ENCODE measurements around the gene KIF21A.

DNA sequence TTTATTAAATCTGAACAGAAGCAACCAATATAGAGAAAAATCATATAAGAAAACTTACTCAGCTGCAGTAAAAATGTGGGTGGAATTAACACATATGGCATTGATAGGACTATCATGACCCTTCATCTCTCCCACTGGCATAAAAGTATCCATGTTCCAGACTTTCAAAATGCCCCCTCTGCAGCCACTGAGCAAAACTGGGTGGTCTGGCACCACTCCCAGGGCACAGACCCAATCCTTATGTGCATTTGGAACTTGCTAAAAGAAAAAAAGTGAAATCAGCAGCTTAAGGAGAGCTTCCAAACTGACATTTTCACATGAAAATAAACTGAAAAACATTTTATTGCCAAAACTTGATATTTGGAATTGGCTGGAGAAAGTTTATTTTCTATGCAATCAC lies 141.5 kb downstream of the KIF21A start:
- TF ChIP-seq, protein P1, sequence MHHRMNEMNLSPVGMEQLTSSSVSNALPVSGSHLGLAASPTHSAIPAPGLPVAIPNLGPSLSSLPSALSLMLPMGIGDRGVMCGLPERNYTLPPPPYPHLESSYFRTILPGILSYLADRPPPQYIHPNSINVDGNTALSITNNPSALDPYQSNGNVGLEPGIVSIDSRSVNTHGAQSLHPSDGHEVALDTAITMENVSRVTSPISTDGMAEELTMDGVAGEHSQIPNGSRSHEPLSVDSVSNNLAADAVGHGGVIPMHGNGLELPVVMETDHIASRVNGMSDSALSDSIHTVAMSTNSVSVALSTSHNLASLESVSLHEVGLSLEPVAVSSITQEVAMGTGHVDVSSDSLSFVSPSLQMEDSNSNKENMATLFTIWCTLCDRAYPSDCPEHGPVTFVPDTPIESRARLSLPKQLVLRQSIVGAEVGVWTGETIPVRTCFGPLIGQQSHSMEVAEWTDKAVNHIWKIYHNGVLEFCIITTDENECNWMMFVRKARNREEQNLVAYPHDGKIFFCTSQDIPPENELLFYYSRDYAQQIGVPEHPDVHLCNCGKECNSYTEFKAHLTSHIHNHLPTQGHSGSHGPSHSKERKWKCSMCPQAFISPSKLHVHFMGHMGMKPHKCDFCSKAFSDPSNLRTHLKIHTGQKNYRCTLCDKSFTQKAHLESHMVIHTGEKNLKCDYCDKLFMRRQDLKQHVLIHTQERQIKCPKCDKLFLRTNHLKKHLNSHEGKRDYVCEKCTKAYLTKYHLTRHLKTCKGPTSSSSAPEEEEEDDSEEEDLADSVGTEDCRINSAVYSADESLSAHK (CRISPR knock-in tag; IDR thresholded peaks at IDR 0.05; ENCODE audit: borderline replicate concordance), result no peak
- TF ChIP-seq, protein P2, sequence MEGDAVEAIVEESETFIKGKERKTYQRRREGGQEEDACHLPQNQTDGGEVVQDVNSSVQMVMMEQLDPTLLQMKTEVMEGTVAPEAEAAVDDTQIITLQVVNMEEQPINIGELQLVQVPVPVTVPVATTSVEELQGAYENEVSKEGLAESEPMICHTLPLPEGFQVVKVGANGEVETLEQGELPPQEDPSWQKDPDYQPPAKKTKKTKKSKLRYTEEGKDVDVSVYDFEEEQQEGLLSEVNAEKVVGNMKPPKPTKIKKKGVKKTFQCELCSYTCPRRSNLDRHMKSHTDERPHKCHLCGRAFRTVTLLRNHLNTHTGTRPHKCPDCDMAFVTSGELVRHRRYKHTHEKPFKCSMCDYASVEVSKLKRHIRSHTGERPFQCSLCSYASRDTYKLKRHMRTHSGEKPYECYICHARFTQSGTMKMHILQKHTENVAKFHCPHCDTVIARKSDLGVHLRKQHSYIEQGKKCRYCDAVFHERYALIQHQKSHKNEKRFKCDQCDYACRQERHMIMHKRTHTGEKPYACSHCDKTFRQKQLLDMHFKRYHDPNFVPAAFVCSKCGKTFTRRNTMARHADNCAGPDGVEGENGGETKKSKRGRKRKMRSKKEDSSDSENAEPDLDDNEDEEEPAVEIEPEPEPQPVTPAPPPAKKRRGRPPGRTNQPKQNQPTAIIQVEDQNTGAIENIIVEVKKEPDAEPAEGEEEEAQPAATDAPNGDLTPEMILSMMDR (CRISPR knock-in tag; IDR thresholded peaks at IDR 0.05), result no peak
- TF ChIP-seq EZH2 (conservative IDR thresholded peaks at IDR 0.05; ENCODE audit: low read depth, low read length) (no peak), ZNF225 (CRISPR knock-in tag; IDR thresholded peaks at IDR 0.05) (no peak)
- TF ChIP-seq, protein P3, sequence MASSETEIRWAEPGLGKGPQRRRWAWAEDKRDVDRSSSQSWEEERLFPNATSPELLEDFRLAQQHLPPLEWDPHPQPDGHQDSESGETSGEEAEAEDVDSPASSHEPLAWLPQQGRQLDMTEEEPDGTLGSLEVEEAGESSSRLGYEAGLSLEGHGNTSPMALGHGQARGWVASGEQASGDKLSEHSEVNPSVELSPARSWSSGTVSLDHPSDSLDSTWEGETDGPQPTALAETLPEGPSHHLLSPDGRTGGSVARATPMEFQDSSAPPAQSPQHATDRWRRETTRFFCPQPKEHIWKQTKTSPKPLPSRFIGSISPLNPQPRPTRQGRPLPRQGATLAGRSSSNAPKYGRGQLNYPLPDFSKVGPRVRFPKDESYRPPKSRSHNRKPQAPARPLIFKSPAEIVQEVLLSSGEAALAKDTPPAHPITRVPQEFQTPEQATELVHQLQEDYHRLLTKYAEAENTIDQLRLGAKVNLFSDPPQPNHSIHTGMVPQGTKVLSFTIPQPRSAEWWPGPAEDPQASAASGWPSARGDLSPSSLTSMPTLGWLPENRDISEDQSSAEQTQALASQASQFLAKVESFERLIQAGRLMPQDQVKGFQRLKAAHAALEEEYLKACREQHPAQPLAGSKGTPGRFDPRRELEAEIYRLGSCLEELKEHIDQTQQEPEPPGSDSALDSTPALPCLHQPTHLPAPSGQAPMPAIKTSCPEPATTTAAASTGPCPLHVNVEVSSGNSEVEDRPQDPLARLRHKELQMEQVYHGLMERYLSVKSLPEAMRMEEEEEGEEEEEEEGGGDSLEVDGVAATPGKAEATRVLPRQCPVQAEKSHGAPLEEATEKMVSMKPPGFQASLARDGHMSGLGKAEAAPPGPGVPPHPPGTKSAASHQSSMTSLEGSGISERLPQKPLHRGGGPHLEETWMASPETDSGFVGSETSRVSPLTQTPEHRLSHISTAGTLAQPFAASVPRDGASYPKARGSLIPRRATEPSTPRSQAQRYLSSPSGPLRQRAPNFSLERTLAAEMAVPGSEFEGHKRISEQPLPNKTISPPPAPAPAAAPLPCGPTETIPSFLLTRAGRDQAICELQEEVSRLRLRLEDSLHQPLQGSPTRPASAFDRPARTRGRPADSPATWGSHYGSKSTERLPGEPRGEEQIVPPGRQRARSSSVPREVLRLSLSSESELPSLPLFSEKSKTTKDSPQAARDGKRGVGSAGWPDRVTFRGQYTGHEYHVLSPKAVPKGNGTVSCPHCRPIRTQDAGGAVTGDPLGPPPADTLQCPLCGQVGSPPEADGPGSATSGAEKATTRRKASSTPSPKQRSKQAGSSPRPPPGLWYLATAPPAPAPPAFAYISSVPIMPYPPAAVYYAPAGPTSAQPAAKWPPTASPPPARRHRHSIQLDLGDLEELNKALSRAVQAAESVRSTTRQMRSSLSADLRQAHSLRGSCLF (CRISPR knock-in tag; IDR thresholded peaks at IDR 0.05; ENCODE audit: borderline replicate concordance), result no peak
